HS-5 (cell line): ENCODE measurements around the gene HDGFL3.
"Not testable (repeated sequence)": the region's sequence is repeated elsewhere in the genome, so short reads cannot be mapped to it uniquely, and the experiment has no call there.

Source experiments
- DNase-seq: peaks from one replicate; pipeline ENCODE4 v3.0.0-alpha.2; 2012; ENCODE audit warnings: low read depth

The HDGFL3 gene

GRCh38 chr15:83193721-83194120, 13.9 kb downstream of the HDGFL3 start:
- no peak for DNase-seq

GRCh38 chr15:83192742-83193141, 14.9 kb downstream of the HDGFL3 start:
- DNase-seq: no peak

GRCh38 chr15:83190450-83190849, 17.2 kb downstream of the HDGFL3 start:
- no peak for DNase-seq

GRCh38 chr15:83185561-83185960, 22.1 kb downstream of the HDGFL3 start:
- DNase-seq: no peak

- no peak for DNase-seq
Observed at GRCh38 chr15:83178869-83179325, 28.7 kb downstream of the HDGFL3 start.

GRCh38 chr15:83178390-83178789, 29.2 kb downstream of the HDGFL3 start:
- no peak for DNase-seq

- DNase-seq: no peak
Observed at GRCh38 chr15:83174891-83175290, 32.7 kb downstream of the HDGFL3 start.

GRCh38 chr15:83170474-83171165, 37.0 kb downstream of the HDGFL3 start:
- DNase-seq: no peak

- DNase-seq: not testable (repeated sequence)
Observed at GRCh38 chr15:83169576-83169975, 38.0 kb downstream of the HDGFL3 start.

GRCh38 chr15:83166830-83167229, 40.8 kb downstream of the HDGFL3 start:
- no peak for DNase-seq

- DNase-seq: no peak
Observed at GRCh38 chr15:83166218-83166617, 41.4 kb downstream of the HDGFL3 start.

GRCh38 chr15:83164771-83165404, 42.7 kb downstream of the HDGFL3 start:
- DNase-seq: no peak

- DNase-seq: peak; percentile 45
Observed at GRCh38 chr15:83164111-83164770, 43.4 kb downstream of the HDGFL3 start.

GRCh38 chr15:83163032-83163431, 44.6 kb downstream of the HDGFL3 start:
- DNase-seq: no peak

- no peak for DNase-seq
Observed at GRCh38 chr15:83160741-83161140, 46.9 kb downstream of the HDGFL3 start.

- DNase-seq: no peak
Observed at GRCh38 chr15:83158393-83158792, 49.2 kb downstream of the HDGFL3 start.

GRCh38 chr15:83155942-83156341, 51.7 kb downstream of the HDGFL3 start:
- DNase-seq: no peak

- DNase-seq: no peak
Observed at GRCh38 chr15:83153288-83153687, 54.3 kb downstream of the HDGFL3 start.

GRCh38 chr15:83144771-83145170, 62.9 kb downstream of the HDGFL3 start:
- DNase-seq: no peak

- not testable (repeated sequence) for DNase-seq
Observed at GRCh38 chr15:83142151-83142550, 65.5 kb downstream of the HDGFL3 start.

GRCh38 chr15:83132861-83133523, 74.6 kb downstream of the HDGFL3 start:
- no peak for DNase-seq

- no peak for DNase-seq
Observed at GRCh38 chr15:83129791-83130190, 77.8 kb downstream of the HDGFL3 start.
